GM12891 (cell line): ENCODE results near the gene TMOD1.
"Not testable (repeated sequence)": the region's sequence is repeated elsewhere in the genome, so short reads cannot be mapped to it uniquely, and the experiment has no call there.

Source experiments
- DNase-seq: peaks from one replicate; pipeline ENCODE4 v3.0.0; 2011; ENCODE audit warnings: low spot score; ENCODE audit not compliant: insufficient read length
- FAIRE-seq: peaks from 2 replicates; lab custom pipeline; 2011; peaks lifted over from hg19 to GRCh38; lab: Jason Lieb, UNC
- PAX5 ChIP-seq: IDR thresholded peaks from 2 replicates; pipeline ENCODE4 v1.6.1; 2011; ENCODE audit warnings: low read length, moderate library complexity, mild to moderate bottlenecking; ENCODE audit not compliant: insufficient read depth, severe bottlenecking
- POLR2A ChIP-seq: IDR thresholded peaks from 2 replicates; pipeline ENCODE4 v1.6.1; 2011; ENCODE audit warnings: low read depth, low read length, control low read depth
- POLR2AphosphoS5 ChIP-seq: IDR thresholded peaks from 2 replicates; pipeline ENCODE4 v1.6.1; 2011; ENCODE audit warnings: low read depth, low read length, control low read depth
- POU2F2 ChIP-seq: IDR thresholded peaks from 2 replicates; pipeline ENCODE4 v1.6.1; 2011; ENCODE audit warnings: low read depth, mild to moderate bottlenecking, control low read depth, low read length, moderate library complexity
- SPI1 ChIP-seq: IDR thresholded peaks from 2 replicates; pipeline ENCODE4 v1.6.1; 2011; ENCODE audit warnings: low read depth, low read length, control low read depth
- TAF1 ChIP-seq: IDR thresholded peaks from 2 replicates; pipeline ENCODE4 v1.6.1; 2011; ENCODE audit warnings: low read depth, low read length, control low read depth

TMOD1 gene

GRCh38 chr9:97572196-97572891 lies 70.9 kb downstream of the TMOD1 start:
- no peak for FAIRE-seq
- TF ChIP-seq PAX5 (no peak), POU2F2 (no peak), SPI1 (no peak), POLR2AphosphoS5 (no peak), POLR2A (no peak)
- no peak for DNase-seq

GRCh38 chr9:97572892-97573365 lies 71.5 kb downstream of the TMOD1 start:
- TF ChIP-seq PAX5 (no peak), POLR2A (no peak), SPI1 (no peak)
- no peak for DNase-seq
- FAIRE-seq = no peak

- DNase-seq (no peak), FAIRE-seq (no peak)
- no peak for TF ChIP-seq TAF1
- TF ChIP-seq POU2F2 = no peak
- no peak for TF ChIP-seq POLR2A
- TF ChIP-seq SPI1 = no peak
- TF ChIP-seq POLR2AphosphoS5 = no peak
- TF ChIP-seq PAX5 = no peak
These were observed 72.1 kb downstream of the TMOD1 start for GRCh38 chr9:97573482-97574073.

GRCh38 chr9:97574101-97574571 lies 72.7 kb downstream of the TMOD1 start:
- not testable (repeated sequence) for DNase-seq, FAIRE-seq

- not testable (repeated sequence) for DNase-seq, FAIRE-seq
These were observed 73.6 kb downstream of the TMOD1 start for GRCh38 chr9:97574921-97575672.

GRCh38 chr9:97575673-97576200 lies 74.3 kb downstream of the TMOD1 start:
- TF ChIP-seq POLR2A (no peak), POLR2AphosphoS5 (no peak), POU2F2 (no peak), TAF1 (no peak), SPI1 (no peak), PAX5 (no peak)
- FAIRE-seq = no peak
- DNase-seq = no peak

- no peak for TF ChIP-seq POLR2AphosphoS5
- no peak for TF ChIP-seq SPI1
- TF ChIP-seq TAF1 = no peak
- no peak for TF ChIP-seq PAX5
- no peak for TF ChIP-seq POU2F2
- no peak for TF ChIP-seq POLR2A
- FAIRE-seq (no peak), DNase-seq (no peak)
These were observed 75.6 kb downstream of the TMOD1 start for GRCh38 chr9:97577051-97577450.

GRCh38 chr9:97578846-97579245 lies 77.4 kb downstream of the TMOD1 start:
- DNase-seq (no peak), FAIRE-seq (no peak)
- TF ChIP-seq POLR2A (no peak), TAF1 (no peak), POLR2AphosphoS5 (no peak), POU2F2 (no peak), SPI1 (no peak), PAX5 (no peak)

- FAIRE-seq (no peak), DNase-seq (no peak)
- no peak for TF ChIP-seq PAX5
- TF ChIP-seq POLR2A = no peak
- no peak for TF ChIP-seq POU2F2
- no peak for TF ChIP-seq SPI1
- no peak for TF ChIP-seq POLR2AphosphoS5
- TF ChIP-seq TAF1 = no peak
These were observed 78.4 kb downstream of the TMOD1 start for GRCh38 chr9:97579914-97580313.

GRCh38 chr9:97581590-97581989 lies 80.1 kb downstream of the TMOD1 start:
- not testable (repeated sequence) for DNase-seq, FAIRE-seq

GRCh38 chr9:97584778-97585177 lies 83.3 kb downstream of the TMOD1 start:
- FAIRE-seq, DNase-seq: not testable (repeated sequence)

- DNase-seq, FAIRE-seq: not testable (repeated sequence)
These were observed 85.4 kb downstream of the TMOD1 start for GRCh38 chr9:97586909-97587308.
